ENCODE measurements around the gene OR2A42.
"Not testable (repeated sequence)": the region's sequence is repeated elsewhere in the genome, so short reads cannot be mapped to it uniquely, and the experiment has no call there.

DNA sequence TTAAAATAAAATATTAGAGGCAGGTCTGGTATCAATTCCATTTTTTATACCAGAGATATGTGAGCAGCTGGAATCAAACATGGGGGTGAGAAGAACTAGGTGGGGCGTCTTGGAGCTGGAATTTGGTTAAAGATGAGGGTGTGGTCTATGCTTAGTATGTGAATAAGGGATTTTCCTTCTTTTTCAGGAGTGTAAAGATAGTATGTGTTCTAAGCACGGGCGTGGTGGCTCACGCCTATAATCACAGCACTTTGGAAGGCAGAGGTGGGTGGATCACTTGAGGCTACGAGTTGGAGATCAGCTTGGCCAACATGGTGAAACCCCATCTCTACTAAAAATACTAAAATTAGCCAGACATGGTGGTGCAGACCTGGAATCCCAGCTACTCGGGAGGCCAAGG, 35.9 kb upstream of the OR2A42 start:
- TF ChIP-seq, protein P1, sequence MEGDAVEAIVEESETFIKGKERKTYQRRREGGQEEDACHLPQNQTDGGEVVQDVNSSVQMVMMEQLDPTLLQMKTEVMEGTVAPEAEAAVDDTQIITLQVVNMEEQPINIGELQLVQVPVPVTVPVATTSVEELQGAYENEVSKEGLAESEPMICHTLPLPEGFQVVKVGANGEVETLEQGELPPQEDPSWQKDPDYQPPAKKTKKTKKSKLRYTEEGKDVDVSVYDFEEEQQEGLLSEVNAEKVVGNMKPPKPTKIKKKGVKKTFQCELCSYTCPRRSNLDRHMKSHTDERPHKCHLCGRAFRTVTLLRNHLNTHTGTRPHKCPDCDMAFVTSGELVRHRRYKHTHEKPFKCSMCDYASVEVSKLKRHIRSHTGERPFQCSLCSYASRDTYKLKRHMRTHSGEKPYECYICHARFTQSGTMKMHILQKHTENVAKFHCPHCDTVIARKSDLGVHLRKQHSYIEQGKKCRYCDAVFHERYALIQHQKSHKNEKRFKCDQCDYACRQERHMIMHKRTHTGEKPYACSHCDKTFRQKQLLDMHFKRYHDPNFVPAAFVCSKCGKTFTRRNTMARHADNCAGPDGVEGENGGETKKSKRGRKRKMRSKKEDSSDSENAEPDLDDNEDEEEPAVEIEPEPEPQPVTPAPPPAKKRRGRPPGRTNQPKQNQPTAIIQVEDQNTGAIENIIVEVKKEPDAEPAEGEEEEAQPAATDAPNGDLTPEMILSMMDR (IDR thresholded peaks at IDR 0.05; ENCODE audit: low read length), result not testable (repeated sequence)
- not testable (repeated sequence) for TF ChIP-seq EZH2 (IDR thresholded peaks at IDR 0.05; ENCODE audit: borderline replicate concordance, low read length)
